ENCODE measurements around the gene HPCAL1. TPM values are rescaled to one million over a fixed set of nuclear protein-coding genes. Genes with fewer than 3 reads are reported as not detected.

The HPCAL1 gene
- total RNA-seq, 3 donors from 2014 or later (not counting 1 experiment from before 2014, with no cell fraction given), result 31.1 to 45.2 (median 39.8) TPM

DNA sequence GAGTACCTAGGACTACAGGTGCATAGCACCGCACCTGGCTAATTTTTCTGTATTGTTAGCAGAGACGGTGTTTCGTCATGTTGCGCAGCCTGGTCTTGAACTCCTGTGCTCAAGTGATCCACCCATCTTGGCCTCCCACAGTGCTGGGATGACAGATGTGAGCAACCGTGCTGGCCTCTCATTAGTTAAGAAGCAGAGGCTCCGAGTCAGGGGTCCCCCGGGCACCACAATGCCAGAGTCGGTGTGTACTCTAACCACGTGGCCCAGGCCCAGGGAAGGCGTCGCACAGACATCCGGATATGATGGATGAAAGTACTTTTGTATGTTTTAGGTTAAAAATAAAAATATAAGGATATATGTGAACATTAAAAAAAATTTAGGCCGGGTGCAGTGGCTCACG is 28.3 kb upstream of the HPCAL1 start:
- Mint-ChIP-seq H3K27me3 (ENCODE audit: low read depth in 2 of 2) (no peaks in the 10 kb centered on the region), H3K36me3 (no peaks in the 10 kb centered on the region), H3K4me1 (peaks cover 12 to 28% of the 10 kb centered on the region in 2 donors), H3K27ac (no peak overlapping the region), H3K4me3 (no peak overlapping the region), H3K9me3 (no peaks in the 10 kb centered on the region)
- ATAC-seq, result no peak
- TF ChIP-seq, protein P1, sequence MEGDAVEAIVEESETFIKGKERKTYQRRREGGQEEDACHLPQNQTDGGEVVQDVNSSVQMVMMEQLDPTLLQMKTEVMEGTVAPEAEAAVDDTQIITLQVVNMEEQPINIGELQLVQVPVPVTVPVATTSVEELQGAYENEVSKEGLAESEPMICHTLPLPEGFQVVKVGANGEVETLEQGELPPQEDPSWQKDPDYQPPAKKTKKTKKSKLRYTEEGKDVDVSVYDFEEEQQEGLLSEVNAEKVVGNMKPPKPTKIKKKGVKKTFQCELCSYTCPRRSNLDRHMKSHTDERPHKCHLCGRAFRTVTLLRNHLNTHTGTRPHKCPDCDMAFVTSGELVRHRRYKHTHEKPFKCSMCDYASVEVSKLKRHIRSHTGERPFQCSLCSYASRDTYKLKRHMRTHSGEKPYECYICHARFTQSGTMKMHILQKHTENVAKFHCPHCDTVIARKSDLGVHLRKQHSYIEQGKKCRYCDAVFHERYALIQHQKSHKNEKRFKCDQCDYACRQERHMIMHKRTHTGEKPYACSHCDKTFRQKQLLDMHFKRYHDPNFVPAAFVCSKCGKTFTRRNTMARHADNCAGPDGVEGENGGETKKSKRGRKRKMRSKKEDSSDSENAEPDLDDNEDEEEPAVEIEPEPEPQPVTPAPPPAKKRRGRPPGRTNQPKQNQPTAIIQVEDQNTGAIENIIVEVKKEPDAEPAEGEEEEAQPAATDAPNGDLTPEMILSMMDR (IDR thresholded peaks at IDR 0.05), result no peak
- H3K4me1 ChIP-seq (ENCODE audit: control insufficient read depth, insufficient read depth, low read length), result peaks cover 42% of the 10 kb centered on the region
- intact Hi-C loops (cut with micrococcal nuclease), result no loop called here
- no peak overlapping the region for H3K27ac ChIP-seq (ENCODE audit: low read length)
- DNase-seq, result no peak
- WGBS (ENCODE audit: insufficient coverage), result 94% methylated on average over 14 of the region's 14 CpGs
- no peaks in the 10 kb centered on the region for H3K9me3 ChIP-seq (ENCODE audit: control insufficient read depth, insufficient read depth, low read length)
- H3K36me3 ChIP-seq (ENCODE audit: control insufficient read depth, insufficient read depth, low read length), result no peaks in the 10 kb centered on the region
- no peaks in the 10 kb centered on the region for H3K27me3 ChIP-seq (ENCODE audit: control insufficient read depth, insufficient read depth, low read length)
- no peak overlapping the region for H3K4me3 ChIP-seq (ENCODE audit: low read length)

DNA sequence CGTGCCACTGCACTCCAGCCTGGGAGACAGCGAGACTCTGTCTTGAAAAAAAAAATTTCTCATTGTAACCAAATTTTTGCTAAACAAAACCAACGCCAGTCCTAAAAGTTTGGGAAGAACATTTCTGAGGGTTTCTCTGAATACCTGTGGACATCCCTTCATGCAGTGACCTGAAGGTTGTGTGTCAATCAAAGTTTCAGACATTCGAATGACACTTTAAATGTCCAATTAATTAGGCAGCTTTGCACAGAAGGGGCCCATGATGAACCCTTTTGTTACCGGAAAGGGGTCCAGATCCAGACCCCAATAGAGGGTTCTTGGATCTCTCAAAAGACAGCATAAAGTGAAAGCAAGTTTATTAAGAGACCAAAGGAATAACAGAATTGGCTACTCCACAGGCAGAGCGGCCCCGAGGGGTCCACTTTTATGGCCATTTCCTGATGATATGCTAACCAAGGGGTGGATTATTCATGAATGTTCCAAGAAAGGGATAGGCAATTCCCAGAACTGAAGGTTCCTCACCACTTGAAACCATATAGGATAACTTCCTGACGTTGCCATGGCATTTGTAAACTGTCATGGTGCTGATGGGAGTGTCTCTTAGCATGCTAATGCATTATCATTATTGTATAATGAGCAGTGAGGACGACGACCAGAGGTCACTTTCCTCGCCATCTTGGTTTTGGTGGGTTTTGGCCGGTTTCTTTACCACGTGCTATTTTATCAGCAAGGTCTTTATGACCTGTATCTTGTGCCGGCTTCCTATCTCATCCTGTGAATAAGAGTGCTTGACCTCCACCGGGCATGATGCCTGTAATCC is 27.5 kb upstream of the HPCAL1 start:
- whole genome bisulfite sequencing (ENCODE audit: insufficient coverage), result 86% methylated on average over 15 of the region's 15 CpGs
- ATAC-seq, result no peak
- Mint-ChIP-seq H3K9me3 (no peaks in the 10 kb centered on the region), H3K4me3 (no peak overlapping the region), H3K27ac (no peak overlapping the region), H3K4me1 (peaks cover 12 to 28% of the 10 kb centered on the region in 2 donors), H3K36me3 (no peaks in the 10 kb centered on the region), H3K27me3 (ENCODE audit: low read depth in 2 of 2) (no peaks in the 10 kb centered on the region)
- Histone ChIP-seq H3K4me3 (ENCODE audit: low read length) (no peak overlapping the region), H3K9me3 (ENCODE audit: control insufficient read depth, insufficient read depth, low read length) (no peaks in the 10 kb centered on the region), H3K36me3 (ENCODE audit: control insufficient read depth, insufficient read depth, low read length) (no peaks in the 10 kb centered on the region), H3K27ac (ENCODE audit: low read length) (no peak overlapping the region), H3K27me3 (ENCODE audit: control insufficient read depth, insufficient read depth, low read length) (no peaks in the 10 kb centered on the region), H3K4me1 (ENCODE audit: control insufficient read depth, insufficient read depth, low read length) (peaks cover 42% of the 10 kb centered on the region)
- DNase-seq, result no peak
- intact Hi-C loops (cut with micrococcal nuclease), result no loop called here
- TF ChIP-seq, protein P1 (IDR thresholded peaks at IDR 0.05), result no peak

DNA sequence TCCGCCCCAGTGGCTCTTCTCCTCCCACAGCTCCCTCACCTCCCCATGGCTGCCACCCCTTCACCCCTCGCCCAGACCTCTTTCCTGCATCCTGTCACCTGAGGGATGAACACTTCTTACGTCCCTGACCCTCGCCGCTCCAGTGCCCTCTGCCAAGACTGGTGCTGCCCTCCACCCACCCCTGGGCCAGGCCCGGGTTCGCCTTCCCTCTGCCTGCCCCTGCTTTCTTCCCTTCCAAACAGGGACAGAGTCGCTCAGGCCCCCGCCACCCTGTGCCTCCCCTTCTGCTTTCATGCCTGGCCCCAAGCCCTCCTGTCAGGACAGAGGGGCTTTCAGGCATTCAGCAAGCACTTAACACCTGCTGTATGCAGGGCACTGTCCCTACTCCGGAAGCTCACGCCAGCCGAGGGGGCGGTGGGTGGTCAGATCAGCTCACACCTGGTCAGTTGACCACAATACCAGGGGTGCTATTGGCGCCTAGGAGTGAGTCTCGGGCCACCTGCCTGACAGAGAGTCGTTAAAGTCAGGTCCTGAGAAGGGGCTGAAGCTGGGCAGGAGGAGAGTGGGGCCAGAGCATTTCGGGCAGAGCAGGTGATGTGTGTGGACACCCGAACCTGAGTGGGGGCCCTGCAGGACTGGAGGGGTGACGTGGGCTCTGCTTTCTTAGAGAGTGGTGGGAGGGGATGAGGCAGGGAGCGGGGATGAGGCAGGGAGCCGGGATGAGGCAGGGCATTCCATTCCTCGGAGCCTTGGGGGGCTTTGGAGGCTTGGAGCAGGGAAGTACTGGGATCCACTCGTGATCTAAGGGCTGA is 26.0 kb upstream of the HPCAL1 start:
- Histone ChIP-seq H3K4me3 (ENCODE audit: low read length) (no peak overlapping the region), H3K36me3 (ENCODE audit: control insufficient read depth, insufficient read depth, low read length) (no peaks in the 10 kb centered on the region), H3K9me3 (ENCODE audit: control insufficient read depth, insufficient read depth, low read length) (no peaks in the 10 kb centered on the region), H3K27me3 (ENCODE audit: control insufficient read depth, insufficient read depth, low read length) (no peaks in the 10 kb centered on the region), H3K27ac (ENCODE audit: low read length) (no peak overlapping the region), H3K4me1 (ENCODE audit: control insufficient read depth, insufficient read depth, low read length) (peaks cover 32% of the 10 kb centered on the region)
- H3K27me3 Mint-ChIP-seq (ENCODE audit: low read depth in 2 of 2), result no peaks in the 10 kb centered on the region
- DNase-seq (no peak), ATAC-seq (no peak)
- H3K9me3 Mint-ChIP-seq, result no peaks in the 10 kb centered on the region
- intact Hi-C loops (cut with micrococcal nuclease), result no loop called here
- 83% methylated on average over 23 of the region's 23 CpGs for WGBS (ENCODE audit: insufficient coverage)
- H3K27ac Mint-ChIP-seq, result peak overlapping the region in 1 of 2 donors; percentile 86
- no peaks in the 10 kb centered on the region for H3K36me3 Mint-ChIP-seq
- peaks cover 12 to 31% of the 10 kb centered on the region in 2 donors for H3K4me1 Mint-ChIP-seq
- no peak overlapping the region for H3K4me3 Mint-ChIP-seq
- TF ChIP-seq, protein P1 (IDR thresholded peaks at IDR 0.05), result no peak
